GM12801 (cell line): ENCODE data around the gene PRC1.

Source experiments
- CTCF ChIP-seq: IDR thresholded peaks from one replicate; pipeline ENCODE4 v1.5.1; 2011; ENCODE audit warnings: control low read depth; ENCODE audit not compliant: insufficient read length; ENCODE audit errors: extremely low read depth

PRC1 gene

GRCh38 chr15:90987561-90988141 lies 6.7 kb downstream of the PRC1 start:
- no peak for TF ChIP-seq CTCF

DNA sequence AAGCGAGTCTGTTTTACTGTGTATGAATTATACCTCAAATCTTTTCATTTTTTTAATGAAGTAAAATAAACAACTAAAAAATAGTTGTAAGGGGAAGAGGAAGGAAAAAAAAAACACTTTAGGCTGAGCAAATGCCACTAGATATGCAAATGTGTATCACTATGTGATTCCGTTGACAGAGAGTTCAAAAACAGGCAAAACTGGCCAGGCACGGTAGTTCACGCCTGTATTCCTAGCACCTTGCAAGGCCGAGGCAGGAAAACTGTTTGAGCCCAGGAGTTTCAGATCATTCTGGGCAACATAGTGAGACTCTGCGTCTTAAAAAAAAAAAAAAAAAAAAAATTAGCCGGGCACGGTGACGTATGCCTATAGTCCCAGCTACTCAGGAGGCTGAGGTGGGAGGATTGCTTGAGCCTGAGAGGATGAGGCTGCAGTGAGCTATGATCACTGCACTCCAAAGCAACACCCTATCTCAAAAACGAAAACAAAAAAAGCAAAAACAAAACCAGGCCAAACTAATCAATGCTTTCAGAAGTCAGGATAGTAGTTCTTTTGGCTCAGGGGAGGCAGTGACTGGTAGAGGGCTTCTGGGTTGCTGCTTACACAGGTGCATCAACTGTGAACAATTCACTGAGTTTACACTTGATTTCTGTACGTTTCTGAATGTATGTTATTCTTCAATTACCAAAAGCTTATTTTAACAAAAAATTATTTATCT lies 7.4 kb downstream of the PRC1 start:
- no peak for TF ChIP-seq CTCF

DNA sequence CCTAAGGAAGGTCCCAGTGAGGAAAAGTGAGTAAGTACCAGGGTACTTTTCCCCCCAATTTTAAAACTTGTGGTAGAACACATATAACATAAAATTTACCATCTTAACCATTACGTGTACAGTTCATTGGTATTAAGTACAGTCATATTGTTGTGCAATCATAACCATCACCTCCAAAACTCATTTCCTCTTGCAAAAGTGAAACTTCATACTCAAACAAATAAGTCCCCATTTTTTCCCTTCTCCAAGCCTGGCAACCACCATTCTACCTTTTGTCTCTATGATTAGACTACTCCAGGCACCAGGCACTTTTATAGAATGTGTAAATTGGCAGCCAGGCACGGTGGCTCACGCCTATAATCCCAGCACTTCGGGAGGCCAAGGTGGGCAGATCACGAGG lies 12.2 kb downstream of the PRC1 start:
- no peak for TF ChIP-seq CTCF

DNA sequence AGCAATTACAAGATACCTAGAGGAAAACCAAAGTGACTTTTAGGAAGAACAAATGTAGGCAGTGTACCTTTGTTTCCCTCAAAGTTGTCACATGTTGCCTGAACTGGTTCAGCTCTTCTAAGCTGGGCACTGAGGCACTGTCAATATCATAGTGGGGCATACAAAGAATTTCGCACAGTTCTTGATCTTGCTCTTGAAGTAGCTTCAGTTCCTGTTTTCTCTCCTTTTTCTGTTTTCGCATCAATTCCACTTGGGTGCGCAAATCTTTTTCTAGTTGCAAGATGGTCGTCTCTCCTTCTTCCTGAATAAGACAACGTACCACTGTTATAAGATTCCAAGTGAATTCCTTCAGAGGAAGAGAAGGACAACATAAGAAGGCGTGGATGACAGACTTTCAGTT lies 12.7 kb downstream of the PRC1 start:
- no peak for TF ChIP-seq CTCF

GRCh38 chr15:90979582-90979981 lies 14.8 kb downstream of the PRC1 start:
- TF ChIP-seq CTCF: no peak

GRCh38 chr15:90974216-90974615 lies 20.1 kb downstream of the PRC1 start:
- no peak for TF ChIP-seq CTCF

- no peak for TF ChIP-seq CTCF
Measured at GRCh38 chr15:90972133-90972532, 22.2 kb downstream of the PRC1 start.
